CD4-positive, alpha-beta memory T cell (primary cell): Measurements from ENCODE around the gene FBXO28. TPM values are rescaled to one million over a fixed set of nuclear protein-coding genes. Genes with fewer than 3 reads are reported as not detected.

Experiments used
- CTCF ChIA-PET: fragments of 350-600 bp; sonication (Branson Sonifier 250); formaldehyde crosslinking; loops from one replicate; lab custom pipeline; 2021; ENCODE audit warnings: inconsistent platforms; ENCODE audit not compliant: partially characterized antibody; lab: Charles Lee
- POLR2A ChIA-PET: fragments of 350-600 bp; sonication (Branson Sonifier 250); formaldehyde crosslinking; loops from one replicate; lab custom pipeline; 2021; ENCODE audit not compliant: partially characterized antibody; lab: Charles Lee
- DNase-seq, 5 donors: peaks; one replicate each; pipeline versions ENCODE4 v3.0.0 to v3.0.0-alpha.2; 2020 to 2022; ENCODE audit warnings: mixed read lengths in 1 of 5
- H3K27ac ChIP-seq: one replicate; pipeline ENCODE4 v1.7.0; 2013; ENCODE audit warnings: low read depth, low read length
- H3K27me3 ChIP-seq: 2 replicates; pipeline ENCODE4 v1.7.0; 2013; ENCODE audit warnings: mild to moderate bottlenecking, low read length, moderate library complexity; ENCODE audit not compliant: insufficient read depth
- H3K36me3 ChIP-seq: 2 replicates; pipeline ENCODE4 v1.7.0; 2013; ENCODE audit warnings: mild to moderate bottlenecking, low read length, moderate library complexity; ENCODE audit not compliant: insufficient read depth
- H3K4me1 ChIP-seq: 2 replicates; pipeline ENCODE4 v1.7.0; 2013; ENCODE audit warnings: mild to moderate bottlenecking, low read length, moderate library complexity; ENCODE audit not compliant: insufficient read depth
- H3K4me3 ChIP-seq, 2 donors: one replicate each; pipeline ENCODE4 v1.7.0; 2013; ENCODE audit warnings: low read length in 2 of 2, mild to moderate bottlenecking in 1 of 2
- H3K9me3 ChIP-seq, 2 donors: one replicate each; pipeline ENCODE4 v1.7.0; 2013; ENCODE audit warnings: low read length in 2 of 2, control low read depth in 1 of 2; ENCODE audit not compliant: control insufficient read depth in 1 of 2
- H3K27ac Mint-ChIP-seq, 7 donors: one replicate each; pipeline ENCODE4 v1.8.0; 2020 to 2021; ENCODE audit warnings: mixed read lengths in 7 of 7, mild to moderate bottlenecking in 6 of 7, inconsistent platforms in 3 of 7, moderate library complexity in 3 of 7
- H3K27me3 Mint-ChIP-seq, 2 donors: one replicate each; pipeline ENCODE4 v1.8.0; 2020 to 2021; ENCODE audit warnings: mixed read lengths in 2 of 2
- H3K36me3 Mint-ChIP-seq, 2 donors: one replicate each; pipeline ENCODE4 v1.8.0; 2020 to 2021; ENCODE audit warnings: mixed read lengths in 2 of 2, inconsistent platforms in 1 of 2, mild to moderate bottlenecking in 1 of 2
- H3K4me1 Mint-ChIP-seq, 4 donors: one replicate each; pipeline ENCODE4 v1.8.0; 2020 to 2021; ENCODE audit warnings: mixed read lengths in 4 of 4, mild to moderate bottlenecking in 1 of 4
- H3K4me3 Mint-ChIP-seq, 8 donors: one replicate each; pipeline ENCODE4 v1.8.0; 2020 to 2021; ENCODE audit warnings: mixed read lengths in 8 of 8, mild to moderate bottlenecking in 7 of 8, moderate library complexity in 6 of 8, inconsistent platforms in 3 of 8
- H3K9me3 Mint-ChIP-seq, 8 donors: one replicate each; pipeline ENCODE4 v1.8.0; 2020 to 2021; ENCODE audit warnings: mixed read lengths in 8 of 8, mild to moderate bottlenecking in 5 of 8, inconsistent platforms in 3 of 8, moderate library complexity in 1 of 8
- intact Hi-C: fragments of 100-400 bp; cut with micrococcal nuclease; formaldehyde crosslinking; loops from one replicate; pipeline ENCODE4 v1.15.1; 2023
- polyA plus RNA-seq, 2 donors: library from polyadenylated mRNA; unstranded; fragments of 300-500 nt; fragmentation: Illumina TruSeq; gene quantifications; one replicate each; pipeline ENCODE4 v1.2.3, GENCODE V29; 2021
- total RNA-seq, 2 experiments: library from RNA; stranded (reverse); gene quantifications; one replicate each; pipeline ENCODE4 v1.2.3, GENCODE V29; 2021

FBXO28 gene
- total and polyA plus RNA-seq, 4 experiments from 2014 or later, result 11.3 to 39.7 (median 27.9) TPM

- ChIA-PET POLR2A (no interaction called here), CTCF (interaction anchor here (0.7 kb wide), 1 partner anchor 29 kb away, joined by 3 read pairs; no protein-coding TSS in a partner anchor)
- Mint-ChIP-seq H3K4me3 (no peak overlapping the region), H3K4me1 (no peaks in the 10 kb centered on the region), H3K27ac (peak overlapping the region in 1 of 7 donors; percentile 22), H3K36me3 (peaks cover 3 to 33% of the 10 kb centered on the region in 2 donors), H3K27me3 (no peaks in the 10 kb centered on the region), H3K9me3 (no peaks in the 10 kb centered on the region)
- no peaks in the 10 kb centered on the region for H3K27me3 ChIP-seq
- no peak overlapping the region for H3K4me3 ChIP-seq
- peaks cover 13% of the 10 kb centered on the region for H3K36me3 ChIP-seq
- intact Hi-C loops, result no loop called here
- H3K27ac ChIP-seq, result no peak overlapping the region
- no peak for DNase-seq
- no peaks in the 10 kb centered on the region for H3K9me3 ChIP-seq
- no peaks in the 10 kb centered on the region for H3K4me1 ChIP-seq
These were observed 27.8 kb downstream of the FBXO28 start for GRCh38 chr1:224141693-224142092.

GRCh38 chr1:224149709-224150108 lies 35.8 kb downstream of the FBXO28 start:
- POLR2A ChIA-PET, result no interaction called here
- Histone ChIP-seq H3K36me3 (peaks cover 3% of the 10 kb centered on the region), H3K9me3 (no peaks in the 10 kb centered on the region), H3K27me3 (no peaks in the 10 kb centered on the region), H3K4me1 (no peaks in the 10 kb centered on the region), H3K4me3 (no peak overlapping the region), H3K27ac (no peak overlapping the region)
- CTCF ChIA-PET, result interaction anchor here (0.9 kb wide), 1 partner anchor 27 kb away, joined by 3 read pairs; no protein-coding TSS in a partner anchor
- peaks cover 16 to 21% (median 18%) of the 10 kb centered on the region in 4 donors for H3K4me1 Mint-ChIP-seq
- intact Hi-C loops, result no loop called here
- H3K36me3 Mint-ChIP-seq, result peaks cover 0 to 20% of the 10 kb centered on the region in 2 donors
- peak overlapping the region in 6 of 7 donors; percentile 23 to 74 (median 34) for H3K27ac Mint-ChIP-seq
- H3K27me3 Mint-ChIP-seq, result no peaks in the 10 kb centered on the region
- no peak overlapping the region for H3K4me3 Mint-ChIP-seq
- H3K9me3 Mint-ChIP-seq, result no peaks in the 10 kb centered on the region
- DNase-seq, result no peak

GRCh38 chr1:224151117-224151516 lies 37.2 kb downstream of the FBXO28 start:
- CTCF ChIA-PET, result no interaction called here
- intact Hi-C loops, result no loop called here

GRCh38 chr1:224157316-224157715 lies 43.4 kb downstream of the FBXO28 start:
- Histone ChIP-seq H3K36me3 (peaks cover 22% of the 10 kb centered on the region), H3K9me3 (no peaks in the 10 kb centered on the region), H3K27me3 (no peaks in the 10 kb centered on the region), H3K4me1 (no peaks in the 10 kb centered on the region), H3K27ac (no peak overlapping the region), H3K4me3 (no peak overlapping the region)
- ChIA-PET CTCF (no interaction called here), POLR2A (interaction anchor here (0.5 to 1.8 kb wide), 2 partner anchors 26 to 110 kb away, joined by 4 to 8 read pairs; partner anchors contain the start of gene DEGS1)
- Mint-ChIP-seq H3K4me1 (peaks cover 0 to 1% (median 0%) of the 10 kb centered on the region in 4 donors), H3K9me3 (no peaks in the 10 kb centered on the region), H3K4me3 (no peak overlapping the region), H3K27me3 (no peaks in the 10 kb centered on the region), H3K36me3 (peaks cover 14 to 45% of the 10 kb centered on the region in 2 donors), H3K27ac (peak overlapping the region in 1 of 7 donors; percentile 57)
- intact Hi-C loops, result no loop called here
- DNase-seq, result no peak

More at GRCh38 chr1:224151117-224151516, 37.2 kb downstream of the FBXO28 start:
- Histone ChIP-seq H3K27ac (no peak overlapping the region), H3K4me1 (no peaks in the 10 kb centered on the region), H3K4me3 (no peak overlapping the region), H3K27me3 (no peaks in the 10 kb centered on the region), H3K9me3 (no peaks in the 10 kb centered on the region), H3K36me3 (peaks cover 9% of the 10 kb centered on the region)
- Mint-ChIP-seq H3K9me3 (no peaks in the 10 kb centered on the region), H3K4me3 (peak overlapping the region in 1 of 8 donors; percentile 1), H3K27me3 (no peaks in the 10 kb centered on the region), H3K4me1 (peaks cover 16 to 21% (median 18%) of the 10 kb centered on the region in 4 donors), H3K36me3 (peaks cover 6 to 26% of the 10 kb centered on the region in 2 donors), H3K27ac (peak overlapping the region in 6 of 7 donors; percentile 7 to 87 (median 46))
- no peak for DNase-seq
- POLR2A ChIA-PET, result interaction anchor here (1.1 to 1.2 kb wide), 2 partner anchors 8 to 32 kb away, joined by 3 read pairs; partner anchors contain the start of gene DEGS1

- Mint-ChIP-seq H3K36me3 (peaks cover 14 to 36% of the 10 kb centered on the region in 2 donors), H3K9me3 (no peaks in the 10 kb centered on the region), H3K27ac (no peak overlapping the region), H3K4me1 (peaks cover 0 to 1% (median under 1%) of the 10 kb centered on the region in 4 donors), H3K4me3 (no peak overlapping the region), H3K27me3 (no peaks in the 10 kb centered on the region)
- no peak overlapping the region for H3K4me3 ChIP-seq
- no peaks in the 10 kb centered on the region for H3K27me3 ChIP-seq
- H3K4me1 ChIP-seq, result no peaks in the 10 kb centered on the region
- H3K36me3 ChIP-seq, result peaks cover 22% of the 10 kb centered on the region
- intact Hi-C loops, result no loop called here
- DNase-seq, result no peak
- ChIA-PET CTCF (interaction anchor here (0.9 to 2.7 kb wide), 2 partner anchors 11 to 23 kb away, joined by 3 to 10 read pairs; partner anchors contain the start of gene DEGS1), POLR2A (no interaction called here)
- no peaks in the 10 kb centered on the region for H3K9me3 ChIP-seq
- no peak overlapping the region for H3K27ac ChIP-seq
These were observed 45.6 kb downstream of the FBXO28 start for GRCh38 chr1:224159541-224159940.

- Mint-ChIP-seq H3K9me3 (no peaks in the 10 kb centered on the region), H3K27ac (peak overlapping the region in 1 of 7 donors; percentile 13), H3K4me1 (peaks cover 0 to 4% (median 2%) of the 10 kb centered on the region in 4 donors), H3K27me3 (no peaks in the 10 kb centered on the region), H3K36me3 (peaks cover 14 to 36% of the 10 kb centered on the region in 2 donors), H3K4me3 (no peak overlapping the region)
- ChIA-PET CTCF (interaction anchor here (2.7 kb wide), 1 partner anchor 10 kb away, joined by 10 read pairs; no protein-coding TSS in a partner anchor), POLR2A (no interaction called here)
- no peak for DNase-seq
- Histone ChIP-seq H3K36me3 (peaks cover 22% of the 10 kb centered on the region), H3K27ac (no peak overlapping the region), H3K4me1 (no peaks in the 10 kb centered on the region), H3K27me3 (no peaks in the 10 kb centered on the region), H3K4me3 (no peak overlapping the region), H3K9me3 (no peaks in the 10 kb centered on the region)
- intact Hi-C loops, result no loop called here
These were observed 46.3 kb downstream of the FBXO28 start for GRCh38 chr1:224160171-224160682.

GRCh38 chr1:224162768-224163167 lies 48.9 kb downstream of the FBXO28 start:
- no peak for DNase-seq
- ChIA-PET CTCF (interaction anchor here (1.2 kb wide), 1 partner anchor 8 kb away, joined by 5 read pairs; no protein-coding TSS in a partner anchor), POLR2A (no interaction called here)
- Histone ChIP-seq H3K27me3 (no peaks in the 10 kb centered on the region), H3K36me3 (peaks cover 10% of the 10 kb centered on the region), H3K9me3 (no peaks in the 10 kb centered on the region), H3K4me3 (no peak overlapping the region), H3K4me1 (no peaks in the 10 kb centered on the region), H3K27ac (no peak overlapping the region)
- Mint-ChIP-seq H3K4me3 (no peak overlapping the region), H3K27me3 (no peaks in the 10 kb centered on the region), H3K27ac (no peak overlapping the region), H3K4me1 (peaks cover 0 to 4% (median 2%) of the 10 kb centered on the region in 4 donors), H3K9me3 (no peaks in the 10 kb centered on the region), H3K36me3 (peaks cover 3 to 22% of the 10 kb centered on the region in 2 donors)
- intact Hi-C loops, result no loop called here
